Measurements from ENCODE around the gene MST1. TPM values are rescaled to one million over a fixed set of nuclear protein-coding genes. Genes with fewer than 3 reads are reported as not detected.

Gene MST1
- total and polyA plus RNA-seq, 12 donors: 7.5 to 241 (median 48.4) TPM

GRCh38 chr3:49707113-49707480 is 17.8 kb upstream of the MST1 start:
- TF ChIP-seq CTCF (IDR thresholded peaks at IDR 0.05) (no peak), POLR2A (IDR thresholded peaks at IDR 0.05) (no peak)
- 51 to 60% (median 57%) methylated on average over 3 to 4 of the region's 4 CpGs for WGBS, 4 donors
- H3K9me3 ChIP-seq (replicated peaks in 1 of 3): no peaks in the 10 kb centered on the region
- H3K27ac ChIP-seq: no peak overlapping the region
- H3K4me1 ChIP-seq (replicated peaks in 1 of 2): no peaks in the 10 kb centered on the region
- H3K27me3 ChIP-seq: no peaks in the 10 kb centered on the region
- H3K4me3 ChIP-seq: no peak overlapping the region
- no peak for DNase-seq
- H3K36me3 ChIP-seq (replicated peaks in 1 of 2): peaks cover 0 to 30% of the 10 kb centered on the region in 2 donors
- intact Hi-C loops (cut with DNase I): loop anchor here in 1 of 2 donors (10.0 kb wide), 1 partner anchor 128 kb away; no protein-coding TSS in a partner anchor

GRCh38 chr3:49706456-49707112 is 17.3 kb upstream of the MST1 start:
- Histone ChIP-seq H3K36me3 (replicated peaks in 1 of 2) (peaks cover 0 to 35% of the 10 kb centered on the region in 2 donors), H3K9me3 (replicated peaks in 1 of 3) (no peaks in the 10 kb centered on the region), H3K27ac (no peak overlapping the region), H3K4me3 (no peak overlapping the region), H3K4me1 (replicated peaks in 1 of 2) (no peaks in the 10 kb centered on the region), H3K27me3 (no peaks in the 10 kb centered on the region)
- intact Hi-C loops (cut with DNase I): loop anchor here in 1 of 2 donors (10.0 kb wide), 1 partner anchor 128 kb away; no protein-coding TSS in a partner anchor
- no peak for TF ChIP-seq CTCF (IDR thresholded peaks at IDR 0.05)
- TF ChIP-seq POLR2A (IDR thresholded peaks at IDR 0.05): no peak
- WGBS, 4 donors: 83 to 90% (median 85%) methylated on average over 5 to 9 of the region's 9 CpGs
- no peak for DNase-seq

- Histone ChIP-seq H3K27me3 (no peaks in the 10 kb centered on the region), H3K9me3 (replicated peaks in 1 of 3) (no peaks in the 10 kb centered on the region), H3K27ac (no peak overlapping the region), H3K4me1 (replicated peaks in 1 of 2) (no peaks in the 10 kb centered on the region), H3K4me3 (no peak overlapping the region), H3K36me3 (replicated peaks in 1 of 2) (peaks cover 0 to 45% of the 10 kb centered on the region in 2 donors)
- WGBS, 4 donors: 84 to 95% (median 91%) methylated on average over 8 to 17 of the region's 17 CpGs; no CpG with 5 or more reads in 1 of the 4 donors
- no peak for TF ChIP-seq POLR2A (IDR thresholded peaks at IDR 0.05)
- TF ChIP-seq CTCF (IDR thresholded peaks at IDR 0.05): no peak
- no peak for DNase-seq
- intact Hi-C loops (cut with DNase I): loop anchor here in 1 of 2 donors (10.0 kb wide), 1 partner anchor 129 kb away; no protein-coding TSS in a partner anchor
Observed at GRCh38 chr3:49705390-49705960, 16.2 kb upstream of the MST1 start.

- no peak for DNase-seq
- Histone ChIP-seq H3K4me3 (no peak overlapping the region), H3K27ac (no peak overlapping the region), H3K9me3 (replicated peaks in 1 of 3) (no peaks in the 10 kb centered on the region), H3K36me3 (replicated peaks in 1 of 2) (peaks cover 0 to 53% of the 10 kb centered on the region in 2 donors), H3K27me3 (no peaks in the 10 kb centered on the region), H3K4me1 (replicated peaks in 1 of 2) (no peaks in the 10 kb centered on the region)
- WGBS, 4 donors: 81 to 95% (median 92%) methylated on average over 5 to 8 of the region's 8 CpGs
- intact Hi-C loops (cut with DNase I): loop anchor here in 1 of 2 donors (10.0 kb wide), 1 partner anchor 130 kb away; no protein-coding TSS in a partner anchor
- TF ChIP-seq CTCF (IDR thresholded peaks at IDR 0.05) (no peak), POLR2A (IDR thresholded peaks at IDR 0.05) (no peak)
Observed at GRCh38 chr3:49704629-49705028, 15.4 kb upstream of the MST1 start.

Data from adrenal gland (tissue), 12 donors.